Activated CD8-positive, alpha-beta memory T cell treated with anti-CD3 and anti-CD28 coated beads, Interleukin-2, amount 10 ng/mL, durations not matched to agents 7 days and 5 days (primary cell): ENCODE measurements around the gene HES3. TPM values are rescaled to one million over a fixed set of nuclear protein-coding genes. Genes with fewer than 3 reads are reported as not detected.

Experiments used
- ATAC-seq: fragments of 150-1000 bp; cut with Tn5 transposase; one replicate; pipeline ENCODE4 v1.10.0; 2021; ENCODE audit warnings: moderate library complexity
- CTCF ChIA-PET: fragments of 350-600 bp; sonication (Branson Sonifier 250); formaldehyde crosslinking; loops from one replicate; lab custom pipeline; 2021; ENCODE audit warnings: antibody characterized with exemption; lab: Charles Lee
- DNase-seq: peaks from one replicate; pipeline ENCODE4 v3.0.0-alpha.2; 2020
- H3K27ac Mint-ChIP-seq: one replicate; pipeline ENCODE4 v1.8.0; 2021; ENCODE audit warnings: mild to moderate bottlenecking, mixed read lengths
- H3K27me3 Mint-ChIP-seq: one replicate; pipeline ENCODE4 v1.8.0; 2021; ENCODE audit warnings: mixed read lengths
- H3K36me3 Mint-ChIP-seq: one replicate; pipeline ENCODE4 v1.8.0; 2021; ENCODE audit warnings: mild to moderate bottlenecking, mixed read lengths
- H3K4me1 Mint-ChIP-seq: one replicate; pipeline ENCODE4 v1.8.0; 2021; ENCODE audit warnings: mixed read lengths
- H3K4me3 Mint-ChIP-seq: one replicate; pipeline ENCODE4 v1.8.0; 2021; ENCODE audit warnings: mild to moderate bottlenecking, moderate library complexity, mixed read lengths
- H3K9me3 Mint-ChIP-seq: one replicate; pipeline ENCODE4 v1.8.0; 2022; ENCODE audit warnings: low read depth, mixed read lengths
- total RNA-seq, 2 experiments: library from RNA; stranded (reverse); gene quantifications; one replicate each; pipeline ENCODE4 v1.2.3, GENCODE V29; 2021

HES3 gene
- total RNA-seq, 2 experiments from 2014 or later = not detected

DNA sequence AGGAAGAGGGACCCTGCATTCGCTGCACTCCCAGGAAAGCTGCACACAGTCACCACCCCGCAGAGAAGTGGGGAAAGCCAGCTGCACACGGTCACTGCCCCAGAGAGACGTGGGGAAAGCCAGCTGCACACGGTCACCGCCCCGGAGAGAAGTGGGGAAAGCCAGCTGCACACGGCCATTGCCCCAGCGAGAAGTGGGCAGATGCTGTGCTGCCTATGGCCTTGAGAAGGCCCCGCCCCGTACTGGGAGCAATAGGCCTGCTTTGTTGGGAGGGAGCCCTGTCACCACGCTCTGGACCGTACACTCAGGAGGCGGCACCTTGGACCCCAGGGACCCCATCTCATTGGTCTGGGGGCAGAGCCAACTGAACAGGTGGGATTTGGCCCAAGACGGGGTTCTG lies 21.2 kb downstream of the HES3 start:
- Mint-ChIP-seq H3K27me3 (peaks cover 4% of the 10 kb centered on the region), H3K27ac (no peak overlapping the region), H3K36me3 (no peaks in the 10 kb centered on the region), H3K4me3 (no peak overlapping the region), H3K4me1 (peaks cover 12% of the 10 kb centered on the region), H3K9me3 (no peaks in the 10 kb centered on the region)
- DNase-seq (no peak), ATAC-seq (no peak)
- CTCF ChIA-PET = interaction anchor here (2.3 kb wide), 1 partner anchor 18 kb away, joined by 10 read pairs; no protein-coding TSS in a partner anchor

DNA sequence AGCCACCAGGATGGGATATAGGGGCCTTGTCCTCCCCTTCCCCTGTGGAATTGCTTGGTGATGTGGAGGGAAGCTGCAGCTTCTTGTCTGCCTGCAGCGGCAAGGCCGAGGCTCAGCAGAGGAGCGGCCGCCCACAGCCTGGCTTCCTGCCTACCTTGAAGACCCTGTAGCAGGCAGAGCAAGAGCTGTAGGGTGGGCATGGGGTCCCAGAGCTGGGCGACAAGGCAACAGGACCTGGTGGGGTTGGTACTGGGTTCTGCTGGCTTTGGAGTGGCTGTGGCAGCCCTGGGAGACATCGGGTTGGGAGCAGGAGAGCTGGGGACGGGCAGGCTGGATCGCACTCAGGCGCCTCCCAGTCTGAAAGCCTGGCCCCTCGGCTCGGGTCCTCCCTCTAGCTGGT lies 22.7 kb downstream of the HES3 start:
- Mint-ChIP-seq H3K36me3 (no peaks in the 10 kb centered on the region), H3K9me3 (no peaks in the 10 kb centered on the region), H3K4me3 (no peak overlapping the region), H3K27ac (no peak overlapping the region), H3K27me3 (peaks cover 4% of the 10 kb centered on the region), H3K4me1 (peaks cover 12% of the 10 kb centered on the region)
- ATAC-seq (no peak), DNase-seq (no peak)
- CTCF ChIA-PET = no interaction called here

DNA sequence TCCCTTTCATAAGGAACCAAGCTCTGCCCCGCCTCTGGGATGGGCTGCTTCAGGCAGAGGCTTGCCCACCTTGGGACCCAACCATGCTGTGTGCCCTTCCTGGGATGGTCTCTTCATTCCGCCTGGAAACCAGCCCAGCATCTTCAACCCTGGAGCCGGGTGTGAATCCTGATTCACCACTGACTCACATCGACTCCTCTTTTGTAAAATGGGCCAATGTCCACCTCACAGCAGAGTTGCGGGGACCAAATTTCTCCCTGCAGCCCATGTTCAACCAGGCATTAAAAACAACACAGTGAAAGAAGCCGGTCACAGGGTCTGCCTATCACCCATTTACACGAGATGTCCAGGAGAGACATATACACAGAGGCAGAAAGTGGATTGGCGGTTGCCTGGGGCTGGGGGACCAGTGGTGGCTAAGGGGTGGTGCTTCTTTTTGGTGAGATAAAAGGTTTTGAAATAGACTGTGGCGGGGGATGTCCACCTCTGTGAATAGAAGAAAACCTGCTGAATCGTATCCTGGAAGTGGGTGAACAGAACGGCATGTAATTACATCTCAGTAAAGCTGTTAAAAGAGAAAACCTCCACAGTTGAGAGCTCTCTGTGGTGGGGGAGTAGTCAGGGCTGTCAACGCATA lies 23.8 kb downstream of the HES3 start:
- H3K27me3 Mint-ChIP-seq = no peaks in the 10 kb centered on the region
- H3K9me3 Mint-ChIP-seq = no peaks in the 10 kb centered on the region
- no peaks in the 10 kb centered on the region for H3K36me3 Mint-ChIP-seq
- DNase-seq = no peak
- no peak overlapping the region for H3K27ac Mint-ChIP-seq
- no peak for ATAC-seq
- peaks cover 9% of the 10 kb centered on the region for H3K4me1 Mint-ChIP-seq
- CTCF ChIA-PET = interaction anchor here (1.2 kb wide), 1 partner anchor 31 kb away, joined by 3 read pairs; no protein-coding TSS in a partner anchor
- no peak overlapping the region for H3K4me3 Mint-ChIP-seq

DNA sequence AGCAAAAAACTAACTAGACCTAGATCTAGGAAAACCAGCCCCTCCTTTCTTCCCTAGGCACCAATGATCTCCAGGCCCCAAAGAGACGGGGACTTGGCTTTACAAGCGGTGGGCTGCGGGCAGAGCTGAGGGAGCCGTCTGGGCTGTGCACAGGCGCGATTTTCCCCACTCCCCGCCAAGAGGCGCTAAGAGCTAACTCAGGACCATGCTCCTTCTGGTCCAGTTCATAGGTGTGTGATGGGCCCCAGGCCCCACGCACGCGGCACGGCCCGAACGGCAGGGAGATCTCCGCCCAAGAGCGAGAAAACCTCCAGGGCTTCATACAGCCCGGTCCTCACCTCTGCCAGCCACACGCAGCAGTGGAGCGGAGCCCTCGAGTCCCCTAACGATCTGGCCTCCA lies 24.4 kb downstream of the HES3 start:
- ATAC-seq = no peak
- CTCF ChIA-PET = interaction anchor here (1.2 kb wide), 1 partner anchor 31 kb away, joined by 3 read pairs; no protein-coding TSS in a partner anchor
- no peaks in the 10 kb centered on the region for H3K36me3 Mint-ChIP-seq

GRCh38 chr1:6269296-6269695 lies 25.3 kb downstream of the HES3 start:
- no peak overlapping the region for H3K27ac Mint-ChIP-seq
- CTCF ChIA-PET = no interaction called here
- no peaks in the 10 kb centered on the region for H3K36me3 Mint-ChIP-seq
- no peaks in the 10 kb centered on the region for H3K4me1 Mint-ChIP-seq
- no peak overlapping the region for H3K4me3 Mint-ChIP-seq
- DNase-seq (no peak), ATAC-seq (no peak)
- H3K27me3 Mint-ChIP-seq = no peaks in the 10 kb centered on the region
- no peaks in the 10 kb centered on the region for H3K9me3 Mint-ChIP-seq

More for the DNA sequence above, 24.4 kb downstream of the HES3 start:
- Mint-ChIP-seq H3K27ac (no peak overlapping the region), H3K4me3 (no peak overlapping the region), H3K27me3 (no peaks in the 10 kb centered on the region), H3K4me1 (peaks cover 5% of the 10 kb centered on the region), H3K9me3 (no peaks in the 10 kb centered on the region)
- no peak for DNase-seq

DNA sequence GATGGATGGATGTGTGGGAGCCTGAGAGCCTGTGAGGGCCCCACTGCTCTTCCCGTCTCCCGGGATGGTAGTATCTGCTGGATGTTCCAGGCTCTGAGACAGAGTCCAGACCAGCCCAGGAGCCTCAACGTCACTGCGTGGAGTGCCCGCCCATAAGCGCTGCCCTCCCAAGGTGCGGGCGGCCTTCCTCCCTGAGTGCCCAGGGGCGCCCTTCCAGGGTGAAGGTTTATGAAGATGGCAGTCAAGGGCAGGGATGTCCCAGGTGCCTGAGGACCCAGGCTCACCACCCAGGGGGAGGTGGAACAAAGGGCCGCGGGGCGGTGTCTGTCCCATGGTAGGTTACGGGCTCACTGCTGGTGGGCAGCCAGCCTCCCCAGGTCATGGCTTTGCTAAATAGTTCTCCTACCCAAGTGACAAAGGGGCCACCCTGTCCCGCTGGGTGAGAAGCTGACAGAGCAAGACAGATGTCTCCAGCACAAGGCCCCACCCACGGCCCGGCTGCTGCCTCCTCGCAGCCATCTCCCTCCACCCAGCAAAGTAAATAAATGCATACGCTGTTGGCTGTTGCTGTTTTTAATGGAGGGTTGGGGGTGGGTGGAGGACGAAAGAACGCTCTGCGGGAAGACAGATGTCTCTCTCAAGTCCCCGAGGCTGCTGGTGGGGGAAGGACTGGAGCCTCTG lies 25.9 kb downstream of the HES3 start:
- CTCF ChIA-PET = no interaction called here
- Mint-ChIP-seq H3K27me3 (no peaks in the 10 kb centered on the region), H3K4me3 (no peak overlapping the region)

DNA sequence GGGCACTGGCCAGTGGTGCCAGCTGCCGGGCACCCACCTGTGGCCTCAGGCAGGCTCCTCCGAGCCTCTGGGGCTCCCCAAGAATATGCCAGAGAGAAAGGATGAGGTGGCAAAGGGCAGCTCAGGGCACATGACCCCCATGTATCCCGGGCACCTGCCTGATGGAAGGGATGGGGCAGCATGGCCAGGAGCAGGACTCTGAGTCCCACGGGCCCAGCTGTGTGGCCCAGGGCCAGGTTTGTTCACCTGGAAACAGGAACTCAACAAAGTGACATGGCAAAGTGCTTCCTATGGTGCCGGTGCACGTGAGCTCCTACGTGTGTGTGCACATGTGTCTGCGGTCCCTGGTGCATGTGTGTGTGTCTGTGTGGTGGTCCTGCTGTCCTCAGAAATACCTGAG lies 26.4 kb downstream of the HES3 start:
- H3K27ac Mint-ChIP-seq = no peak overlapping the region
- no peaks in the 10 kb centered on the region for H3K9me3 Mint-ChIP-seq
- CTCF ChIA-PET = no interaction called here
- ATAC-seq (no peak), DNase-seq (no peak)
- no peaks in the 10 kb centered on the region for H3K4me1 Mint-ChIP-seq
- no peak overlapping the region for H3K4me3 Mint-ChIP-seq
- no peaks in the 10 kb centered on the region for H3K36me3 Mint-ChIP-seq
- no peaks in the 10 kb centered on the region for H3K27me3 Mint-ChIP-seq

More for the DNA sequence above, 25.9 kb downstream of the HES3 start:
- Mint-ChIP-seq H3K27ac (no peak overlapping the region), H3K4me1 (no peaks in the 10 kb centered on the region), H3K36me3 (no peaks in the 10 kb centered on the region), H3K9me3 (no peaks in the 10 kb centered on the region)
- ATAC-seq = no peak
- DNase-seq = no peak

GRCh38 chr1:6271006-6271405 lies 27.0 kb downstream of the HES3 start:
- no peaks in the 10 kb centered on the region for H3K4me1 Mint-ChIP-seq
- H3K36me3 Mint-ChIP-seq = no peaks in the 10 kb centered on the region
- H3K27ac Mint-ChIP-seq = no peak overlapping the region
- H3K27me3 Mint-ChIP-seq = no peaks in the 10 kb centered on the region
- H3K9me3 Mint-ChIP-seq = no peaks in the 10 kb centered on the region
- DNase-seq (no peak), ATAC-seq (no peak)
- CTCF ChIA-PET = no interaction called here
- no peak overlapping the region for H3K4me3 Mint-ChIP-seq

GRCh38 chr1:6271554-6271953 lies 27.6 kb downstream of the HES3 start:
- H3K9me3 Mint-ChIP-seq = no peaks in the 10 kb centered on the region
- CTCF ChIA-PET = no interaction called here
- H3K4me1 Mint-ChIP-seq = no peaks in the 10 kb centered on the region
- H3K27me3 Mint-ChIP-seq = no peaks in the 10 kb centered on the region
- H3K4me3 Mint-ChIP-seq = no peak overlapping the region
- H3K36me3 Mint-ChIP-seq = no peaks in the 10 kb centered on the region
- no peak for DNase-seq
- no peak overlapping the region for H3K27ac Mint-ChIP-seq
- no peak for ATAC-seq

- CTCF ChIA-PET = interaction anchor here (1.9 kb wide), 1 partner anchor 150 kb away, joined by 6 read pairs; no protein-coding TSS in a partner anchor
- Mint-ChIP-seq H3K27me3 (no peaks in the 10 kb centered on the region), H3K9me3 (no peaks in the 10 kb centered on the region), H3K4me3 (no peak overlapping the region), H3K36me3 (no peaks in the 10 kb centered on the region), H3K27ac (no peak overlapping the region), H3K4me1 (no peaks in the 10 kb centered on the region)
- DNase-seq = no peak
- no peak for ATAC-seq
These were observed 28.5 kb downstream of the HES3 start for GRCh38 chr1:6272452-6272851.

DNA sequence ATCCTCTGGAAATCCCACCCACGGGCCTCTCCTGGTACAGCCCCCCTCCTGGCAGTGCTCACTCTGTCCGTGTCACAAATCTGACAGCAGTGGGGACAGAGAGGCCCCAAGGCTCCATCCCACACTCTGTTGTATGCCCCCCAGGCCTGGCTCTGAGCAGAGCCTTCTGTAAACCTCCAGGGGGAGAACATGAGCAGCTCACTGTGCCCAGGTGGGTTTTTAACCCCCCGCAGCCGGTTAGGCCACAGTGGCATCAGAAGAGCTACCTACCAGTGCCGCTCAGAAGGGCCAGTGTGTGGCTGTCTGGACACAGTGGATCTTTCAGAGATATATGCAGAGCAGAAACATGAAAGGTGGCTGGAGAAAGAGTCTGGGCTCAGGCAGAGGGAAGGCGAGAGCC lies 28.9 kb downstream of the HES3 start:
- no peak for ATAC-seq

DNA sequence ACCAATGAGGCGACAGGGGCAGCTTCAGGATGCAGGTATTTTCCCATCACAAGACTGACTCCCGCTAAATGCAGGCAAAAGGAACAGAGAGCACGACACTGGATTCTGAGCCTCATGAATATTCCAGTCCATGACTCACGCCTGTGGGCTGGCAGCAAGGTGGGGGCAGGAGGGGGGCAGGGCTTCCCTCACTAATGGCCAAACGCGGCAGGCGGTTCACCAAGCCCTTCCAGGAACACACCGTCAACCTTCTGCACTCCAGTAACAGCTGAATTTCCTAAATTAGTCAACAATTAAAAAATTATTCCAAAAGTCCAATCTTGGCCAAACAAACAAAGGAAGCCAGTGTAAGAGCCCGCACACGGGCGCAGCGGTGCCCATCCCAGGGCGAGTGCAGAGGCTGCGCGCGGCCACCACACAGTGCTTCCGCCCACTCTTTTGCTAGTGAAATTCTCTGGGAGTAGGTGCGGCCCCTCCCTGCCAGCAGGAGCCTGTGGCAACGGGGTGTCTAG lies 29.5 kb downstream of the HES3 start:
- Mint-ChIP-seq H3K36me3 (no peaks in the 10 kb centered on the region), H3K27me3 (no peaks in the 10 kb centered on the region), H3K9me3 (no peaks in the 10 kb centered on the region), H3K4me1 (no peaks in the 10 kb centered on the region), H3K27ac (no peak overlapping the region), H3K4me3 (no peak overlapping the region)
- no peak for ATAC-seq
- DNase-seq = no peak
- CTCF ChIA-PET = interaction anchor here (1.9 kb wide), 1 partner anchor 149 kb away, joined by 6 read pairs; no protein-coding TSS in a partner anchor

More for the DNA sequence above, 28.9 kb downstream of the HES3 start:
- no peak for DNase-seq
- Mint-ChIP-seq H3K4me3 (no peak overlapping the region), H3K9me3 (no peaks in the 10 kb centered on the region), H3K27me3 (no peaks in the 10 kb centered on the region), H3K4me1 (no peaks in the 10 kb centered on the region), H3K36me3 (no peaks in the 10 kb centered on the region), H3K27ac (no peak overlapping the region)
- CTCF ChIA-PET = interaction anchor here (1.9 kb wide), 1 partner anchor 150 kb away, joined by 6 read pairs; no protein-coding TSS in a partner anchor

DNA sequence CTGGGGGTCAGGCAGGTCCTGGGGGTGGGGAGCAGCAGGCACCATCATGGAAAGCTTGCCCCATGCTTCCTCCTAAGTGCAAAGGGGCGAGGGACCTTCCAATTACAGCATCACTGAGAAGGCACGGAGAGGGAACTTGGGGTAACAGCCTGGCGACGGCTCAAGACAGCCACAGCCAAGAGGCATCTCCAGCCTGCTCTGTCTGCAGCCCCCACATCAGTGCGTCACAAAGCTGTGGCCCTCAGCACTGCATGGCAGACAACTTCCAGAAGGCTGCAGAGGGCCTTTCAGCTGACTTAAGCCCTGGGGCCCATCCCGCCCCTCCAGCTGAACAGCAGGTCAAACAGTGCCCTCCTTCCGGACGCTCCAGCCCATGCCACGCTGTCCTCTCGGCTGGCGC lies 30.1 kb downstream of the HES3 start:
- H3K27ac Mint-ChIP-seq = no peak overlapping the region
- CTCF ChIA-PET = interaction anchor here (0.8 kb wide), 1 partner anchor 85 kb away, joined by 3 read pairs; no protein-coding TSS in a partner anchor
- ATAC-seq (no peak), DNase-seq (no peak)
- H3K4me1 Mint-ChIP-seq = no peaks in the 10 kb centered on the region
- H3K4me3 Mint-ChIP-seq = no peak overlapping the region
- H3K27me3 Mint-ChIP-seq = no peaks in the 10 kb centered on the region
- H3K36me3 Mint-ChIP-seq = no peaks in the 10 kb centered on the region
- no peaks in the 10 kb centered on the region for H3K9me3 Mint-ChIP-seq
